Caco-2 (cell line): ENCODE measurements around the gene PRND. TPM values are rescaled to one million over a fixed set of nuclear protein-coding genes. Genes with fewer than 3 reads are reported as not detected.

Experiments used
- BruUV-seq: library from RNA; stranded (reverse); fragments of 400-500 nt; replicated peaks from 2 replicates; lab custom pipeline; 2021; lab: Mats Ljungman, UMichigan
- CTCF ChIA-PET: fragments of 300-600 bp; sonication (Branson Sonifier 250); formaldehyde crosslinking; loops from one replicate; lab custom pipeline; 2022; ENCODE audit warnings: antibody characterized with exemption; lab: Charles Lee
- POLR2A ChIA-PET: fragments of 300-600 bp; sonication (Branson Sonifier 250); formaldehyde crosslinking; loops from one replicate; lab custom pipeline; 2022; ENCODE audit warnings: antibody characterized with exemption; lab: Charles Lee
- DNase-seq, 2 experiments: peaks; one replicate each; pipeline versions ENCODE4 v3.0.0 to v3.0.0-alpha.2; 2020 to 2022
- H3K27me3 ChIP-seq: replicated peaks from 2 replicates; pipeline ENCODE4 v1.6.0; 2011; ENCODE audit warnings: low read length; ENCODE audit not compliant: control insufficient read depth, insufficient read depth
- H3K36me3 ChIP-seq: 2 replicates; pipeline ENCODE4 v1.5.1; 2011; ENCODE audit warnings: low read length; ENCODE audit not compliant: control insufficient read depth, insufficient read depth
- H3K4me1 ChIP-seq: fragments of 250-450 bp; sonication (Bioruptor Pico); 2 replicates; pipeline ENCODE4 v1.5.1; 2020; ENCODE audit warnings: mild to moderate bottlenecking
- H3K4me3 ChIP-seq: 2 replicates; pipeline ENCODE4 v1.5.1; 2011; ENCODE audit warnings: low read depth, mild to moderate bottlenecking, control low read depth, low read length
- H3K9me3 ChIP-seq: fragments of 250-450 bp; sonication (Bioruptor Pico); 2 replicates; pipeline ENCODE4 v1.5.1; 2020; ENCODE audit warnings: mild to moderate bottlenecking, moderate library complexity
- H3K27ac Mint-ChIP-seq: one replicate; pipeline ENCODE4 v1.8.0; 2022; ENCODE audit warnings: mixed read lengths; ENCODE audit not compliant: unreplicated experiment
- H3K27me3 Mint-ChIP-seq: one replicate; pipeline ENCODE4 v1.8.0; 2022; ENCODE audit warnings: mixed read lengths; ENCODE audit not compliant: insufficient read depth, unreplicated experiment
- H3K36me3 Mint-ChIP-seq: one replicate; pipeline ENCODE4 v1.8.0; 2022; ENCODE audit warnings: mild to moderate bottlenecking, mixed read lengths; ENCODE audit not compliant: insufficient read depth, unreplicated experiment
- H3K4me1 Mint-ChIP-seq: one replicate; pipeline ENCODE4 v1.8.0; 2022; ENCODE audit warnings: low read depth, mixed read lengths; ENCODE audit not compliant: unreplicated experiment
- H3K4me3 Mint-ChIP-seq: one replicate; pipeline ENCODE4 v1.8.0; 2022; ENCODE audit warnings: mild to moderate bottlenecking, moderate library complexity, mixed read lengths; ENCODE audit not compliant: unreplicated experiment
- H3K9me3 Mint-ChIP-seq: one replicate; pipeline ENCODE4 v1.8.0; 2022; ENCODE audit warnings: mixed read lengths; ENCODE audit not compliant: unreplicated experiment
- CTCF ChIP-seq, 2 experiments: fragments of 200-600 bp in 1 of 2; IDR thresholded peaks; 1 replicate in 1 of 2; 2 replicates in 1 of 2; pipeline versions ENCODE4 v1.5.1 to v1.8.0; 2011 to 2022; ENCODE audit warnings: antibody characterized with exemption in 1 of 2, control low read depth in 1 of 2, inconsistent platforms in 1 of 2, low read depth in 1 of 2, low read length in 1 of 2, mild to moderate bottlenecking in 1 of 2, moderate library complexity in 1 of 2; ENCODE audit not compliant: insufficient read depth in 1 of 2, severe bottlenecking in 1 of 2, unreplicated experiment in 1 of 2
- intact Hi-C: fragments of 100-400 bp; cut with micrococcal nuclease; formaldehyde crosslinking; loops from one replicate; pipeline ENCODE4 v1.10.0; 2022; ENCODE audit not compliant: unreplicated experiment
- total RNA-seq: library from RNA; stranded (reverse); gene quantifications from 2 replicates; pipeline ENCODE4 v1.2.3, GENCODE V29; 2022

Gene PRND
- total RNA-seq, 1 experiment from 2014 or later = not detected

GRCh38 chr20:4689220-4689619 is 32.5 kb upstream of the PRND start:
- no TSS peak for BruUV-seq
- Histone ChIP-seq H3K36me3 (no peaks in the 10 kb centered on the region), H3K4me1 (peaks cover 6% of the 10 kb centered on the region; the same call in 1 of the 2 replicates), H3K9me3 (no peaks in the 10 kb centered on the region), H3K4me3 (no peak overlapping the region), H3K27me3 (no peaks in the 10 kb centered on the region; the same call in 1 of the 2 replicates)
- POLR2A ChIA-PET = no interaction called here
- H3K27me3 Mint-ChIP-seq = peaks cover 4% of the 10 kb centered on the region
- no peak for DNase-seq
- H3K9me3 Mint-ChIP-seq = no peaks in the 10 kb centered on the region
- CTCF ChIA-PET = no interaction called here
- H3K27ac Mint-ChIP-seq = no peak overlapping the region
- intact Hi-C loops = no loop called here
- no peaks in the 10 kb centered on the region for H3K4me1 Mint-ChIP-seq
- no peaks in the 10 kb centered on the region for H3K36me3 Mint-ChIP-seq
- no peak overlapping the region for H3K4me3 Mint-ChIP-seq
- no peak for TF ChIP-seq CTCF (IDR thresholded peaks at IDR 0.05; ENCODE audit: insufficient read depth in 1 of 2, low read depth in 1 of 2, low read length in 1 of 2, severe bottlenecking in 1 of 2, unreplicated experiment in 1 of 2)

- no peak for TF ChIP-seq CTCF (IDR thresholded peaks at IDR 0.05; ENCODE audit: insufficient read depth in 1 of 2, low read depth in 1 of 2, low read length in 1 of 2, severe bottlenecking in 1 of 2, unreplicated experiment in 1 of 2)
- intact Hi-C loops = no loop called here
- DNase-seq = no peak
- no peaks in the 10 kb centered on the region for H3K36me3 ChIP-seq
- no peak overlapping the region for H3K27ac Mint-ChIP-seq
- H3K27me3 ChIP-seq = no peaks in the 10 kb centered on the region
- no TSS peak for BruUV-seq
- H3K36me3 Mint-ChIP-seq = no peaks in the 10 kb centered on the region
- ChIA-PET CTCF (no interaction called here), POLR2A (no interaction called here)
- H3K4me1 ChIP-seq = no peaks in the 10 kb centered on the region
- H3K4me1 Mint-ChIP-seq = no peaks in the 10 kb centered on the region
- no peak overlapping the region for H3K4me3 ChIP-seq
- no peaks in the 10 kb centered on the region for H3K9me3 ChIP-seq
- H3K9me3 Mint-ChIP-seq = no peaks in the 10 kb centered on the region
- H3K4me3 Mint-ChIP-seq = no peak overlapping the region
- H3K27me3 Mint-ChIP-seq = peaks cover 4% of the 10 kb centered on the region
Measured at GRCh38 chr20:4691753-4692152, 30.0 kb upstream of the PRND start.

GRCh38 chr20:4694076-4694475 is 27.6 kb upstream of the PRND start:
- CTCF ChIA-PET = no interaction called here

More at GRCh38 chr20:4694076-4694475, 27.6 kb upstream of the PRND start:
- intact Hi-C loops = no loop called here
- Histone ChIP-seq H3K36me3 (no peaks in the 10 kb centered on the region), H3K4me1 (no peaks in the 10 kb centered on the region), H3K4me3 (no peak overlapping the region), H3K9me3 (no peaks in the 10 kb centered on the region), H3K27me3 (no peaks in the 10 kb centered on the region)
- H3K27ac Mint-ChIP-seq = no peak overlapping the region
- no peaks in the 10 kb centered on the region for H3K9me3 Mint-ChIP-seq
- H3K36me3 Mint-ChIP-seq = no peaks in the 10 kb centered on the region
- H3K4me3 Mint-ChIP-seq = no peak overlapping the region
- BruUV-seq = no TSS peak
- no peak for TF ChIP-seq CTCF (IDR thresholded peaks at IDR 0.05; ENCODE audit: insufficient read depth in 1 of 2, low read depth in 1 of 2, low read length in 1 of 2, severe bottlenecking in 1 of 2, unreplicated experiment in 1 of 2)
- no peaks in the 10 kb centered on the region for H3K4me1 Mint-ChIP-seq
- no peaks in the 10 kb centered on the region for H3K27me3 Mint-ChIP-seq
- POLR2A ChIA-PET = no interaction called here
- DNase-seq = no peak
